ENCODE results near the gene METTL6.
"Not testable (repeated sequence)": the region's sequence is repeated elsewhere in the genome, so short reads cannot be mapped to it uniquely, and the experiment has no call there.

METTL6 gene

GRCh38 chr3:15420871-15421270 is 6.5 kb downstream of the METTL6 start:
- TF ChIP-seq SUZ12 (IDR thresholded peaks at IDR 0.05; ENCODE audit: extremely low read depth, insufficient read depth, insufficient read length) = no peak
- no peak for TF ChIP-seq YY1 (IDR thresholded peaks at IDR 0.05; ENCODE audit: insufficient read depth, insufficient read length)
- no peak for TF ChIP-seq ZNF274 (IDR thresholded peaks at IDR 0.05; ENCODE audit: low read depth, low read length)
- H3K36me3 ChIP-seq (ENCODE audit: insufficient read depth, insufficient read length, low read length) = peaks cover 90% of the 10 kb centered on the region
- no peaks in the 10 kb centered on the region for H3K4me1 ChIP-seq (ENCODE audit: insufficient read depth, insufficient read length)
- H3K27me3 ChIP-seq (ENCODE audit: insufficient read depth, insufficient read length) = no peaks in the 10 kb centered on the region
- H3K9ac ChIP-seq (ENCODE audit: insufficient read length, low read depth) = no peak overlapping the region
- no peaks in the 10 kb centered on the region for H3K9me3 ChIP-seq (ENCODE audit: insufficient read depth, low read length)
- no peak for DNase-seq (ENCODE audit: low read depth, low spot score)
- no peak overlapping the region for H3K4me3 ChIP-seq (ENCODE audit: insufficient read length, low read depth)

- H3K9me3 ChIP-seq (ENCODE audit: insufficient read depth, low read length); H3K4me1 ChIP-seq (ENCODE audit: insufficient read depth, insufficient read length); H3K9ac ChIP-seq (ENCODE audit: insufficient read length, low read depth); DNase-seq (ENCODE audit: low read depth, low spot score); H3K27me3 ChIP-seq (ENCODE audit: insufficient read depth, insufficient read length); H3K4me3 ChIP-seq (ENCODE audit: insufficient read length, low read depth): not testable (repeated sequence)
- H3K36me3 ChIP-seq (ENCODE audit: insufficient read depth, insufficient read length, low read length) = peaks cover 68% of the 10 kb centered on the region
Measured at GRCh38 chr3:15410966-15411365, 16.4 kb downstream of the METTL6 start.

GRCh38 chr3:15409774-15410173 is 17.6 kb downstream of the METTL6 start:
- H3K4me1 ChIP-seq (ENCODE audit: insufficient read depth, insufficient read length) = no peaks in the 10 kb centered on the region
- H3K9ac ChIP-seq (ENCODE audit: insufficient read length, low read depth) = no peak overlapping the region
- H3K36me3 ChIP-seq (ENCODE audit: insufficient read depth, insufficient read length, low read length) = peaks cover 57% of the 10 kb centered on the region
- DNase-seq (ENCODE audit: low read depth, low spot score) = no peak
- no peaks in the 10 kb centered on the region for H3K9me3 ChIP-seq (ENCODE audit: insufficient read depth, low read length)
- H3K4me3 ChIP-seq (ENCODE audit: insufficient read length, low read depth) = no peak overlapping the region
- no peaks in the 10 kb centered on the region for H3K27me3 ChIP-seq (ENCODE audit: insufficient read depth, insufficient read length)
- no peak for TF ChIP-seq ZNF274 (IDR thresholded peaks at IDR 0.05; ENCODE audit: low read depth, low read length)
- TF ChIP-seq SUZ12 (IDR thresholded peaks at IDR 0.05; ENCODE audit: extremely low read depth, insufficient read depth, insufficient read length) = no peak
- no peak for TF ChIP-seq YY1 (IDR thresholded peaks at IDR 0.05; ENCODE audit: insufficient read depth, insufficient read length)

GRCh38 chr3:15409239-15409638 is 18.1 kb downstream of the METTL6 start:
- Histone ChIP-seq H3K4me1 (ENCODE audit: insufficient read depth, insufficient read length) (no peaks in the 10 kb centered on the region), H3K36me3 (ENCODE audit: insufficient read depth, insufficient read length, low read length) (peaks cover 51% of the 10 kb centered on the region), H3K27me3 (ENCODE audit: insufficient read depth, insufficient read length) (no peaks in the 10 kb centered on the region), H3K9ac (ENCODE audit: insufficient read length, low read depth) (no peak overlapping the region), H3K9me3 (ENCODE audit: insufficient read depth, low read length) (no peaks in the 10 kb centered on the region), H3K4me3 (ENCODE audit: insufficient read length, low read depth) (no peak overlapping the region)
- TF ChIP-seq ZNF274 (IDR thresholded peaks at IDR 0.05; ENCODE audit: low read depth, low read length) = no peak
- TF ChIP-seq YY1 (IDR thresholded peaks at IDR 0.05; ENCODE audit: insufficient read depth, insufficient read length) = no peak
- no peak for TF ChIP-seq SUZ12 (IDR thresholded peaks at IDR 0.05; ENCODE audit: extremely low read depth, insufficient read depth, insufficient read length)
- no peak for DNase-seq (ENCODE audit: low read depth, low spot score)

- no peak for TF ChIP-seq YY1 (IDR thresholded peaks at IDR 0.05; ENCODE audit: insufficient read depth, insufficient read length)
- TF ChIP-seq ZNF274 (IDR thresholded peaks at IDR 0.05; ENCODE audit: low read depth, low read length) = no peak
- no peak for TF ChIP-seq SUZ12 (IDR thresholded peaks at IDR 0.05; ENCODE audit: extremely low read depth, insufficient read depth, insufficient read length)
- H3K4me1 ChIP-seq (ENCODE audit: insufficient read depth, insufficient read length) = no peaks in the 10 kb centered on the region
- H3K9me3 ChIP-seq (ENCODE audit: insufficient read depth, low read length) = no peaks in the 10 kb centered on the region
- no peak overlapping the region for H3K4me3 ChIP-seq (ENCODE audit: insufficient read length, low read depth)
- peaks cover 23% of the 10 kb centered on the region for H3K36me3 ChIP-seq (ENCODE audit: insufficient read depth, insufficient read length, low read length)
- no peak overlapping the region for H3K9ac ChIP-seq (ENCODE audit: insufficient read length, low read depth)
- DNase-seq (ENCODE audit: low read depth, low spot score) = peak; percentile 54
- H3K27me3 ChIP-seq (ENCODE audit: insufficient read depth, insufficient read length) = no peaks in the 10 kb centered on the region
Measured at GRCh38 chr3:15405448-15406050, 21.8 kb downstream of the METTL6 start.

- Histone ChIP-seq H3K9ac (ENCODE audit: insufficient read length, low read depth) (no peak overlapping the region), H3K27me3 (ENCODE audit: insufficient read depth, insufficient read length) (no peaks in the 10 kb centered on the region), H3K4me1 (ENCODE audit: insufficient read depth, insufficient read length) (no peaks in the 10 kb centered on the region), H3K36me3 (ENCODE audit: insufficient read depth, insufficient read length, low read length) (peaks cover 15% of the 10 kb centered on the region), H3K4me3 (ENCODE audit: insufficient read length, low read depth) (no peak overlapping the region), H3K9me3 (ENCODE audit: insufficient read depth, low read length) (no peaks in the 10 kb centered on the region)
- no peak for DNase-seq (ENCODE audit: low read depth, low spot score)
- TF ChIP-seq YY1 (IDR thresholded peaks at IDR 0.05; ENCODE audit: insufficient read depth, insufficient read length) (no peak), SUZ12 (IDR thresholded peaks at IDR 0.05; ENCODE audit: extremely low read depth, insufficient read depth, insufficient read length) (no peak), ZNF274 (IDR thresholded peaks at IDR 0.05; ENCODE audit: low read depth, low read length) (no peak)
Measured at GRCh38 chr3:15404767-15405166, 22.6 kb downstream of the METTL6 start.

GRCh38 chr3:15403965-15404364 is 23.4 kb downstream of the METTL6 start:
- Histone ChIP-seq H3K27me3 (ENCODE audit: insufficient read depth, insufficient read length) (no peaks in the 10 kb centered on the region), H3K4me1 (ENCODE audit: insufficient read depth, insufficient read length) (no peaks in the 10 kb centered on the region), H3K36me3 (ENCODE audit: insufficient read depth, insufficient read length, low read length) (peaks cover 8% of the 10 kb centered on the region), H3K9ac (ENCODE audit: insufficient read length, low read depth) (no peak overlapping the region), H3K4me3 (ENCODE audit: insufficient read length, low read depth) (no peak overlapping the region), H3K9me3 (ENCODE audit: insufficient read depth, low read length) (no peaks in the 10 kb centered on the region)
- DNase-seq (ENCODE audit: low read depth, low spot score) = no peak
- TF ChIP-seq YY1 (IDR thresholded peaks at IDR 0.05; ENCODE audit: insufficient read depth, insufficient read length) (no peak), ZNF274 (IDR thresholded peaks at IDR 0.05; ENCODE audit: low read depth, low read length) (no peak), SUZ12 (IDR thresholded peaks at IDR 0.05; ENCODE audit: extremely low read depth, insufficient read depth, insufficient read length) (no peak)

All from NT2/D1 (cell line).